Gastrocnemius medialis (tissue), 4 donors: ENCODE data around the gene PTGS1.

Source experiments
- CTCF ChIP-seq, 5 experiments: fragments of 450-650 bp in 3 of 5; fragments of 200-600 bp in 2 of 5; sonication (generic) in 2 of 5; IDR thresholded peaks in 4 of 5; conservative IDR thresholded peaks in 1 of 5; 1 replicate in 4 of 5; 2 replicates in 1 of 5; pipeline ENCODE4 v1.5.1; 2016 to 2019; ENCODE audit warnings: antibody characterized with exemption in 5 of 5, mild to moderate bottlenecking in 3 of 5, moderate library complexity in 3 of 5
- POLR2A ChIP-seq, 2 donors: fragments of 450-650 bp; IDR thresholded peaks; one replicate each; pipeline ENCODE4 v1.6.1; 2017; ENCODE audit warnings: antibody characterized with exemption in 2 of 2, mild to moderate bottlenecking in 2 of 2, moderate library complexity in 2 of 2

DNA sequence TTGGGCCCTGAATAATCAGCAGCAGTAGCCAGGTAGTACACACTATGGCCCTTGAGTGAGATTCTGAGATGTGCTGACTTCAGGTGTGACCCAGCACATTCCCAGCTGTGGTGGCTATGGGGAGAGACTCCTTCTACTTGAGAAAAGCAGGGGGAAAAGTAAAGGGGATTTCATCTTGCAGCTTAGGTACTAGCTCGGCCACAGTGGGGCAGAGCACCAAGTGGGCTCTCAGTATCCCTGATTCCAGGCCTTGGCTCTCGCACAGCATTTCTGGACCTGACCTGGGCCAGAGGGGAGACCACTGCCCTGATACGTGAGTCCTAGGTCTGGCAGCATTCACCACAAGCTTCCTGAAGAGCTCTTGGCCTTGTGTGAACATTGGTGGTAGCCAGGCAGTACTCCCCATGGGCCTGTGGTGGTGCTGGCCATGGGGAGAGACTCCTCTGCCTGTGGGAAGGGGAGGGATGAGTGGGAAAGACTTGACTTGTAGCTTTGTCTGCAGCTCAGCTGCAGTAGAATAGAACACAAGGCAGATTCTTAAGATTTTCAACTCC is 27.6 kb downstream of the PTGS1 start:
- TF ChIP-seq CTCF (IDR thresholded peaks at IDR 0.05 in 4 of 5, conservative IDR thresholded peaks at IDR 0.05 in 1 of 5): no peak
- TF ChIP-seq POLR2A (IDR thresholded peaks at IDR 0.05): no peak
